HEK293 (cell line): Measurements from ENCODE around the gene PCCA.

Source experiments
- BCL11A ChIP-seq: fragments of 450-650 bp; formaldehyde crosslinking; IDR thresholded peaks from 2 replicates; pipeline ENCODE4 v1.5.1; 2016; ENCODE audit warnings: low read depth, missing biosample characterization, missing genetic modification characterization
- KLF16 ChIP-seq: fragments of 450-650 bp; formaldehyde crosslinking; IDR thresholded peaks from 2 replicates; pipeline ENCODE4 v1.5.1; 2017; ENCODE audit warnings: missing biosample characterization, missing genetic modification characterization
- ZNF133 ChIP-seq: fragments of 450-650 bp; formaldehyde crosslinking; IDR thresholded peaks from 2 replicates; pipeline ENCODE4 v1.5.1; 2016; ENCODE audit warnings: missing biosample characterization, missing genetic modification characterization
- ZNF138 ChIP-seq: fragments of 450-650 bp; formaldehyde crosslinking; IDR thresholded peaks from 2 replicates; pipeline ENCODE4 v1.5.1; 2016; ENCODE audit warnings: missing biosample characterization, missing genetic modification characterization, borderline replicate concordance
- ZNF629 ChIP-seq: fragments of 450-650 bp; formaldehyde crosslinking; IDR thresholded peaks from 2 replicates; pipeline ENCODE4 v1.5.1; 2017; ENCODE audit warnings: missing biosample characterization, missing genetic modification characterization

DNA sequence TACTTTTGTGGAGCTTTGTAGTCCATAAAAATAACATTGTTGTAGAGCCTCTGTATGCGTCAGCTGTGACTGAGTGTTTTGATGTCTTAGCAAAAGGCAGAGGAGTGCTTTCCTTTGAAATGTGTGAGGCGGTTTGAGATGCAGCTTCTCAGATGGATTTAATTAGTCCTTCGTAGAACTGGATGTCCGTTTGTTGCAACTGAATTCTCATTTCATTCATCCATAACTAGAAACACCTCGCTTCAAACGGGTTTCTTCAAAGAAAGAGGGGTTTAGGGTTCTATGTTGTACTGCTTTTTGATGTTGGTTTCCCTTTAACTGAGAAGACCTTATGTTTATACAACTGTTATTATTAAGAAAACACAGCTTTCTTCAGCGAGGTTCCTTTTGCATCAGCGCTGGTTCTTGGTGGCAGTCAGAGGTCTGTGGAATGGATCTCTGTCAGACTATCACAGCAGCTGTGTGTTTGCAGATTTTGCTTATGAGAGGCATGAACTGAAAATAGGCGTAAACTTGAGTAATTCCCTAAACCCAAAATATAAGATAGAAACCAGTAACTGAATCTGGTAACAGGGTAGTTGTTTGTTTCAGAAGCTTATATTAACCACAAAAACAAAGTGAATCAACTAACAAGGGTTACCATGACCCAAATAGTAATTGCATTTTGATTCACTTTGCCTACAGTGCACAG, 305.3 kb downstream of the PCCA start:
- TF ChIP-seq KLF16 (tag by site-specific recombination) (no peak), ZNF138 (no peak), ZNF133 (tag by site-specific recombination) (no peak), ZNF629 (no peak), BCL11A (tag by site-specific recombination) (no peak)
